H1 (cell line): ENCODE measurements around the gene XRCC6. TPM values are rescaled to one million over a fixed set of nuclear protein-coding genes. Genes with fewer than 3 reads are reported as not detected.

Experiments used
- CTCF ChIA-PET: fragments of 300-600 bp; sonication (Branson Sonifier 250); formaldehyde crosslinking; loops from one replicate; lab custom pipeline; 2021; ENCODE audit not compliant: partially characterized antibody; lab: Charles Lee
- POLR2A ChIA-PET: fragments of 300-600 bp; sonication (Branson Sonifier 250); formaldehyde crosslinking; loops from one replicate; lab custom pipeline; 2021; ENCODE audit warnings: inconsistent platforms; ENCODE audit not compliant: partially characterized antibody; lab: Charles Lee
- DNase-seq, 2 experiments: peaks; one replicate each; pipeline versions ENCODE4 v3.0.0 to v3.0.0-alpha.2; 2010 to 2022; ENCODE audit warnings: low spot score in 2 of 2, low read depth in 1 of 2, mixed read lengths in 1 of 2
- FAIRE-seq: peaks from 2 replicates; lab custom pipeline; 2011; peaks lifted over from hg19 to GRCh38; lab: Jason Lieb, UNC
- H2AFZ ChIP-seq: 2 replicates; pipeline ENCODE4 v1.8.1; 2012; ENCODE audit warnings: low read length, inconsistent platforms
- H2AK5ac ChIP-seq: 2 replicates; pipeline ENCODE4 v1.6.1; 2013; ENCODE audit warnings: low read depth, low read length
- H2BK120ac ChIP-seq: replicated peaks from 2 replicates; pipeline ENCODE3; 2013; ENCODE audit warnings: low read depth, low read length, inconsistent platforms
- H2BK12ac ChIP-seq: 2 replicates; pipeline ENCODE4 v1.6.1; 2013; ENCODE audit warnings: low read depth, low read length
- H2BK15ac ChIP-seq: 2 replicates; pipeline ENCODE4 v1.6.1; 2013; ENCODE audit warnings: low read length
- H2BK20ac ChIP-seq: 2 replicates; pipeline ENCODE4 v1.6.1; 2013; ENCODE audit warnings: low read length
- H2BK5ac ChIP-seq: 2 replicates; pipeline ENCODE4 v1.6.1; 2013; ENCODE audit warnings: low read depth, low read length
- H3K14ac ChIP-seq: 2 replicates; pipeline ENCODE4 v1.6.1; 2013; ENCODE audit warnings: inconsistent platforms; ENCODE audit not compliant: insufficient read length
- H3K18ac ChIP-seq: 2 replicates; pipeline ENCODE4 v1.6.1; 2013; ENCODE audit warnings: low read length; ENCODE audit errors: extremely low read depth
- H3K23ac ChIP-seq: 2 replicates; pipeline ENCODE4 v1.6.1; 2013; ENCODE audit warnings: inconsistent platforms; ENCODE audit not compliant: insufficient read length
- H3K23me2 ChIP-seq: 2 replicates; pipeline ENCODE4 v1.6.1; 2013; ENCODE audit warnings: low read depth, low read length
- H3K27ac ChIP-seq: 2 replicates; pipeline ENCODE4 v1.6.1; 2011; ENCODE audit warnings: low read depth, low read length, inconsistent platforms
- H3K27me3 ChIP-seq, 4 experiments: replicated peaks in 1 of 4; 1 replicate in 1 of 4; 2 replicates in 3 of 4; pipeline versions ENCODE4 v1.6.1 to v1.8.1; 2011 to 2013; ENCODE audit warnings: low read length in 3 of 4, mild to moderate bottlenecking in 3 of 4, inconsistent platforms in 2 of 4, mixed read lengths in 2 of 4, moderate library complexity in 1 of 4; ENCODE audit not compliant: control insufficient read depth in 3 of 4, insufficient read depth in 3 of 4; ENCODE audit errors: extremely low read depth in 1 of 4
- H3K36me3 ChIP-seq, 4 experiments: 2 replicates each; pipeline versions ENCODE4 v1.6.1 to v1.8.1; 2011 to 2013; ENCODE audit warnings: mild to moderate bottlenecking in 4 of 4, low read length in 3 of 4, moderate library complexity in 2 of 4, control low read depth in 1 of 4, inconsistent platforms in 1 of 4; ENCODE audit not compliant: insufficient read depth in 4 of 4, control insufficient read depth in 2 of 4
- H3K4ac ChIP-seq: replicated peaks from 2 replicates; pipeline ENCODE3; 2013; ENCODE audit warnings: low read length, low read depth, mixed read lengths, inconsistent platforms; ENCODE audit not compliant: insufficient read length
- H3K4me1 ChIP-seq, 4 experiments: replicated peaks in 1 of 4; 1 replicate in 1 of 4; 2 replicates in 3 of 4; pipeline versions ENCODE4 v1.6.1 to v1.8.1; 2011 to 2013; ENCODE audit warnings: low read length in 3 of 4, inconsistent platforms in 2 of 4, mixed read lengths in 1 of 4; ENCODE audit not compliant: insufficient read depth in 4 of 4, control insufficient read depth in 3 of 4
- H3K4me2 ChIP-seq, 2 experiments: 2 replicates each; pipeline versions ENCODE4 v1.6.1 to v1.8.1; 2011 to 2013; ENCODE audit warnings: low read depth in 2 of 2, low read length in 2 of 2, control low read depth in 1 of 2, inconsistent platforms in 1 of 2, mild to moderate bottlenecking in 1 of 2; ENCODE audit not compliant: insufficient read depth in 1 of 2
- H3K4me3 ChIP-seq, 4 experiments: fragments of 200-600, 300-600 bp in 1 of 4; sonication (generic), shearing (Covaris generic), sonication (Bioruptor Twin) in 1 of 4; 2 replicates each; pipeline versions ENCODE4 v1.5.1 to v1.8.1; 2011 to 2016; ENCODE audit warnings: low read length in 4 of 4, low read depth in 3 of 4, control low read depth in 2 of 4, inconsistent platforms in 2 of 4, mild to moderate bottlenecking in 2 of 4, mixed read lengths in 1 of 4, moderate library complexity in 1 of 4; ENCODE audit not compliant: insufficient read depth in 2 of 4; ENCODE audit errors: extremely low read depth in 1 of 4
- H3K56ac ChIP-seq: replicated peaks from 2 replicates; pipeline ENCODE3; 2013; ENCODE audit warnings: low read depth, mild to moderate bottlenecking, mixed read lengths, low read length, inconsistent platforms; ENCODE audit not compliant: insufficient read length
- H3K79me1 ChIP-seq: 2 replicates; pipeline ENCODE4 v1.6.1; 2013; ENCODE audit warnings: low read depth, low read length, control low read depth
- H3K79me2 ChIP-seq, 2 experiments: 2 replicates each; pipeline versions ENCODE4 v1.6.1 to v1.8.1; 2012 to 2013; ENCODE audit warnings: low read length in 2 of 2, mild to moderate bottlenecking in 2 of 2, inconsistent platforms in 1 of 2; ENCODE audit not compliant: insufficient read depth in 2 of 2, control insufficient read depth in 1 of 2
- H3K9ac ChIP-seq, 4 experiments: replicated peaks in 1 of 4; 1 replicate in 1 of 4; 2 replicates in 3 of 4; pipeline versions ENCODE4 v1.6.1 to v1.8.1; 2011 to 2013; ENCODE audit warnings: low read depth in 3 of 4, low read length in 3 of 4, control low read depth in 2 of 4, mild to moderate bottlenecking in 2 of 4, moderate library complexity in 2 of 4, inconsistent platforms in 1 of 4; ENCODE audit errors: extremely low read depth in 1 of 4
- H3K9me3 ChIP-seq, 2 experiments: 2 replicates each; pipeline versions ENCODE4 v1.6.1 to v1.8.1; 2012 to 2013; ENCODE audit warnings: mild to moderate bottlenecking in 2 of 2, moderate library complexity in 2 of 2, control low read depth in 1 of 2, inconsistent platforms in 1 of 2, low read depth in 1 of 2, low read length in 1 of 2, mixed read lengths in 1 of 2; ENCODE audit not compliant: insufficient read depth in 2 of 2
- H4K20me1 ChIP-seq, 2 experiments: replicated peaks in 1 of 2; 2 replicates each; pipeline versions ENCODE3 to v1.8.1; 2011 to 2013; ENCODE audit warnings: inconsistent platforms in 2 of 2, low read length in 2 of 2, mild to moderate bottlenecking in 1 of 2; ENCODE audit not compliant: insufficient read depth in 2 of 2, control insufficient read depth in 1 of 2
- H4K5ac ChIP-seq: 2 replicates; pipeline ENCODE4 v1.6.1; 2013; ENCODE audit warnings: low read length, low read depth, mixed read lengths, inconsistent platforms; ENCODE audit not compliant: insufficient read length
- H4K8ac ChIP-seq: 2 replicates; pipeline ENCODE4 v1.8.0; 2013; ENCODE audit warnings: mild to moderate bottlenecking, moderate library complexity, low read length, inconsistent platforms; ENCODE audit not compliant: insufficient read depth; ENCODE audit errors: extremely low read depth
- H4K91ac ChIP-seq: replicated peaks from 2 replicates; pipeline ENCODE3; 2013; ENCODE audit warnings: low read length, mixed read lengths, inconsistent platforms; ENCODE audit not compliant: insufficient read length
- SIN3A ChIP-seq, 2 experiments: IDR thresholded peaks in 1 of 2; conservative IDR thresholded peaks in 1 of 2; 2 replicates each; pipeline ENCODE4 v1.6.1; 2011 to 2012; ENCODE audit warnings: low read length in 2 of 2, improper control_type of control experiment in 1 of 2, low read depth in 1 of 2, mild to moderate bottlenecking in 1 of 2
- WGBS, 2 experiments: shearing (Covaris generic) in 1 of 2; methylation state at CpG; one replicate each; pipeline versions ENCODE4 v1.1.6 to v1.1.7; 2013 to 2015; ENCODE audit warnings: low lambda C conversion rate in 2 of 2, mixed read lengths in 2 of 2, inconsistent platforms in 1 of 2, low coverage in 1 of 2, missing lambda C conversion rate in 1 of 2; ENCODE audit not compliant: insufficient replicate concordance in 2 of 2, insufficient coverage in 1 of 2, insufficient read length in 1 of 2; ENCODE audit errors: extremely low coverage in 1 of 2, missing lambda C conversion rate in 1 of 2; 5-methylcytosine and 5-hydroxymethylcytosine counted together
- polyA plus RNA-seq, 7 experiments: library from polyadenylated mRNA; depleted of rRNA in 3 of 7; stranded (reverse) in 5 of 7; unstranded in 2 of 7; fragments of >200 nt in 5 of 7; fragments of 200-250 nt in 2 of 7; gene quantifications; 1 replicate in 5 of 7; 2 replicates in 1 of 7; 4 replicates in 1 of 7; pipeline versions ENCODE4 v1.2.1 to v1.2.3, GENCODE V29; 2011 to 2013; ENCODE audit warnings: missing spikeins in 2 of 7, mixed read lengths in 2 of 7
- total RNA-seq: library from RNA; stranded (reverse); fragmentation: NEBNext Ultra II Directional; extraction: Animal tissue kit (Norgen Biotek cat#: 25700); gene quantifications from 2 replicates; pipeline ENCODE4 v1.2.1, GENCODE V29; 2021

XRCC6 gene
- total and polyA plus RNA-seq, 2 of the 8 experiments (the other 6 are each of a cell fraction or from before 2014, with no cell fraction given) = 150 to 490 TPM

DNA sequence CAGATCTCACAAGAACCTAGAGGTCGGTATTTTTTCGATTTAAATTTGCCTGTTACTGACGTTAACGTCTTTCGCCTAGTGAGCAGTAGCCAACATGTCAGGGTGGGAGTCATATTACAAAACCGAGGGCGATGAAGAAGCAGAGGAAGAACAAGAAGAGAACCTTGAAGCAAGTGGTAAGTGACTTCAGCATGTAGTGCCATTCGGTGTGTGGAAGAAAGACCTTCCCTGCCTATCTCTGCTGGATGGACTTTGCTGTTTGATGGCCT is 750 bp downstream of the XRCC6 start:
- Histone ChIP-seq H3K27ac (peak overlapping the region; percentile 98), H3K27me3 (no peaks in the 10 kb centered on the region), H2BK12ac (no peak overlapping the region; the same call in 1 of the 2 replicates), H2BK120ac (no peak overlapping the region), H3K4me1 (peaks cover 0 to 11% (median 4%) of the 10 kb centered on the region in 4 experiments; a peak in 5 of 7 replicates), H4K20me1 (peaks cover 0 to 4% of the 10 kb centered on the region in 2 experiments), H3K4me3 (peak overlapping the region; percentile 78 to 98 (median 96)), H3K36me3 (peaks cover 9 to 36% (median 21%) of the 10 kb centered on the region in 4 experiments), H3K79me2 (peaks cover 6 to 50% of the 10 kb centered on the region in 2 experiments), H2AK5ac (no peak overlapping the region; the same call in 1 of the 2 replicates), H2BK5ac (no peak overlapping the region), H3K18ac (no peak overlapping the region), H3K79me1 (peaks cover 4% of the 10 kb centered on the region), H4K91ac (no peak overlapping the region), H4K5ac (no peak overlapping the region), H3K4ac (no peak overlapping the region), H2BK20ac (no peak overlapping the region), H3K9ac (peak overlapping the region; percentile 79 to 100 (median 98)), H2BK15ac (no peak overlapping the region), H3K9me3 (no peaks in the 10 kb centered on the region), H3K14ac (no peak overlapping the region), H3K23me2 (peaks cover 6% of the 10 kb centered on the region), H3K56ac (no peak overlapping the region), H4K8ac (peak overlapping the region; percentile 99; the same call in 1 of the 2 replicates), H3K23ac (no peak overlapping the region), H3K4me2 (peak overlapping the region; percentile 86 to 96), H2AFZ (no peak overlapping the region)
- CTCF ChIA-PET = interaction anchor here (1.6 kb wide), 1 partner anchor 45 kb away, joined by 5 read pairs; no protein-coding TSS in a partner anchor
- POLR2A ChIA-PET = interaction anchor here (0.6 to 12.0 kb wide), 35 partner anchors 9 to 1168 kb away, joined by 3 to 157 read pairs (median 4); partner anchors contain the start of genes ACO2, PHF5A, SNU13 and TEF
- WGBS, 2 experiments = 10% methylated on average over 8 of the region's 8 CpGs; no CpG with 5 or more reads in 1 of the 2 experiments
- FAIRE-seq (no peak), DNase-seq (no peak)
- 0 out of 4 replicates have a peak, but pooled peaks of 1 of the 2 experiments have one; percentile 20 for TF ChIP-seq SIN3A (conservative IDR thresholded peaks at IDR 0.05 in 1 of 2, IDR thresholded peaks at IDR 0.05 in 1 of 2; ENCODE audit: low read depth in 1 of 2, low read length in 2 of 2)
